ENCODE results near the gene LGI1.

Gene LGI1

GRCh38 chr10:93757801-93758507 lies at the start of gene LGI1:
Gene LGI1, plus strand, starts transcription at chr10:93757936. Its CDS starts 209 bp downstream, at chr10:93758145.
- DNase-seq: no peak

GRCh38 chr10:93710333-93710909 lies 47.3 kb upstream of the LGI1 start:
- no peak for DNase-seq

- no peak for DNase-seq
Measured at GRCh38 chr10:93711891-93712290, 45.8 kb upstream of the LGI1 start.

GRCh38 chr10:93712593-93712992 lies 45.1 kb upstream of the LGI1 start:
- no peak for DNase-seq

GRCh38 chr10:93715345-93715744 lies 42.4 kb upstream of the LGI1 start:
- peak; percentile 5 for DNase-seq

GRCh38 chr10:93716766-93717165 lies 41.0 kb upstream of the LGI1 start:
- no peak for DNase-seq

GRCh38 chr10:93718937-93719725 lies 38.6 kb upstream of the LGI1 start:
- DNase-seq: no peak

- DNase-seq: no peak
Measured at GRCh38 chr10:93719901-93720300, 37.8 kb upstream of the LGI1 start.

GRCh38 chr10:93722550-93722949 lies 35.2 kb upstream of the LGI1 start:
- no peak for DNase-seq

GRCh38 chr10:93723153-93723552 lies 34.6 kb upstream of the LGI1 start:
- DNase-seq: no peak

- DNase-seq: no peak
Measured at GRCh38 chr10:93726024-93726423, 31.7 kb upstream of the LGI1 start.

- no peak for DNase-seq
Measured at GRCh38 chr10:93741367-93741766, 16.4 kb upstream of the LGI1 start.

- DNase-seq: no peak
Measured at GRCh38 chr10:93742633-93743349, 14.9 kb upstream of the LGI1 start.

GRCh38 chr10:93745408-93746065 lies 12.2 kb upstream of the LGI1 start:
- no peak for DNase-seq

GRCh38 chr10:93746844-93747284 lies 10.9 kb upstream of the LGI1 start:
- no peak for DNase-seq

- DNase-seq: no peak
Measured at GRCh38 chr10:93749218-93749799, 8.4 kb upstream of the LGI1 start.

- no peak for DNase-seq
Measured at GRCh38 chr10:93751124-93751523, 6.6 kb upstream of the LGI1 start.

GRCh38 chr10:93751832-93752231 lies 5.9 kb upstream of the LGI1 start:
- DNase-seq: peak; percentile 8

- DNase-seq: no peak
Measured at GRCh38 chr10:93752761-93753160, 5.0 kb upstream of the LGI1 start.

GRCh38 chr10:93753621-93754250 lies 4.0 kb upstream of the LGI1 start:
- no peak for DNase-seq

- DNase-seq: no peak
Measured at GRCh38 chr10:93754761-93755160, 3.0 kb upstream of the LGI1 start.

All from CD4-positive, alpha-beta T cell treated with Interleukin-12 subunit alpha and Interleukin-12 subunit beta, for 1 hour (primary cell).